NB4 (cell line): ENCODE results near the gene CTNNA2.

ENCODE experiments used
- DNase-seq: peaks from one replicate; pipeline ENCODE4 v3.0.0; 2010; ENCODE audit warnings: low read depth
- H3K4me3 ChIP-seq: one replicate; pipeline ENCODE4 v1.5.1; 2011; ENCODE audit warnings: mild to moderate bottlenecking, low read depth, low read length, moderate library complexity
- MYC ChIP-seq: IDR thresholded peaks from 2 replicates; pipeline ENCODE4 v1.6.1; 2011; ENCODE audit warnings: low read depth, low read length
- POLR2A ChIP-seq: IDR thresholded peaks from 2 replicates; pipeline ENCODE4 v1.6.1; 2011; ENCODE audit warnings: mild to moderate bottlenecking; ENCODE audit not compliant: insufficient read length; ENCODE audit errors: extremely low read depth
- TF ChIP-seq, protein P1 (sequence below): IDR thresholded peaks from one replicate; pipeline ENCODE4 v1.5.1; 2012; ENCODE audit warnings: low read depth, low read length
- TF ChIP-seq, protein P2 (sequence below): IDR thresholded peaks from 2 replicates; pipeline ENCODE4 v1.6.1; 2011; ENCODE audit warnings: low read depth, low read length

Gene CTNNA2

DNA sequence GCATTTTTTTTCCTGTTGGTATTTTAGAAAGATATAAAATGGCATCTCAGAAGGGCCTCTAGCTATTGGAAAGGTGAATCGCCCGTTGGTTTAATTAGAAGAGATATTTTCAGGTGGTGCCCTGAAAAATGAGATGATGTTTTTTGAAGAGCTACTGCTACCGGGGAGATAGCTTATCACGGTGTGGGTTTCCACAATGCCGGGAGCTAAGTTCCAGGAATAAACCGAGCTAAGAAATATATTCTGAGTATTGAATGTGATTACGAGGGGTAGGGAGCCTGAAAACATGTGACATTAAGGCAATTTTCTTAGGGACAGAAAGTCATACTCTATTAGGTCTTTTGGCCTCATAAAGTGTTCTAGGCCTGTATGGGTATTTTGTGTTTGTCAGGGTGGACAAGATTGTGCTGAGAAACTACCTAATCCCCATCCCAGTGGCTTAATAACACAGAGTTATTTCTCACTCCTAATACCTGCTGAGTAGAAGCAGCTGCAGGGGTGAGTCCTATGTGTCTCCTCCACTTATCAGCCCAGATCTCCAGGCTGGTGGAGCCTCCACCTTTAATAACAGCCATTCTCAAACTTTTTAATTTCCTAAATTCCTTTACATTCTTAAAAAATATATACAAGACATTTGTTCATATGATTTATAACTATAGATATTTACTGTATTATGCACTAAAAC, 641.5 kb downstream of the CTNNA2 start:
- TF ChIP-seq MYC (no peak), POLR2A (no peak)
- H3K4me3 ChIP-seq, result no peak overlapping the region
- DNase-seq, result no peak

DNA sequence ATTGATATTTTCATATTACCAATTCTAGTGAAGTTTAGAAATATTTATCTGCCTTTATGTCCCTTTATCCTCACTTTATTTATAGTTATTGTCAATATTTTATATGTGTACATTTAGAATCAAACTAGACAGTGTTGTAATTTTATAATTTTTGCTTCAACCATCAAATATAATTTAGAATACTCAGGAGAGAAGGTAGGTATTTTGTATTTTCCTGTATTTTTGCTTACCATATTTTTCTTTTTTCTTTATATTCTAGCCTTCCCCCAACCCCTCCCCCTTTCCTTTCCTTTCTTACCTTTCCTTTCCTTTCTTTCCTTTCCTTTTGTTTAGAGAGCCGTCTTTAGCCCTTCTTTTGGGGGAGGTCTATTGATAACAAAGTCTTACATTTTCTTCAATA, 651.5 kb downstream of the CTNNA2 start:
- no peak for DNase-seq
- no peak overlapping the region for H3K4me3 ChIP-seq
- TF ChIP-seq, protein P1, sequence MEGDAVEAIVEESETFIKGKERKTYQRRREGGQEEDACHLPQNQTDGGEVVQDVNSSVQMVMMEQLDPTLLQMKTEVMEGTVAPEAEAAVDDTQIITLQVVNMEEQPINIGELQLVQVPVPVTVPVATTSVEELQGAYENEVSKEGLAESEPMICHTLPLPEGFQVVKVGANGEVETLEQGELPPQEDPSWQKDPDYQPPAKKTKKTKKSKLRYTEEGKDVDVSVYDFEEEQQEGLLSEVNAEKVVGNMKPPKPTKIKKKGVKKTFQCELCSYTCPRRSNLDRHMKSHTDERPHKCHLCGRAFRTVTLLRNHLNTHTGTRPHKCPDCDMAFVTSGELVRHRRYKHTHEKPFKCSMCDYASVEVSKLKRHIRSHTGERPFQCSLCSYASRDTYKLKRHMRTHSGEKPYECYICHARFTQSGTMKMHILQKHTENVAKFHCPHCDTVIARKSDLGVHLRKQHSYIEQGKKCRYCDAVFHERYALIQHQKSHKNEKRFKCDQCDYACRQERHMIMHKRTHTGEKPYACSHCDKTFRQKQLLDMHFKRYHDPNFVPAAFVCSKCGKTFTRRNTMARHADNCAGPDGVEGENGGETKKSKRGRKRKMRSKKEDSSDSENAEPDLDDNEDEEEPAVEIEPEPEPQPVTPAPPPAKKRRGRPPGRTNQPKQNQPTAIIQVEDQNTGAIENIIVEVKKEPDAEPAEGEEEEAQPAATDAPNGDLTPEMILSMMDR, result no peak
- no peak for TF ChIP-seq POLR2A
- TF ChIP-seq, protein P2, sequence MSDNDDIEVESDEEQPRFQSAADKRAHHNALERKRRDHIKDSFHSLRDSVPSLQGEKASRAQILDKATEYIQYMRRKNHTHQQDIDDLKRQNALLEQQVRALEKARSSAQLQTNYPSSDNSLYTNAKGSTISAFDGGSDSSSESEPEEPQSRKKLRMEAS, result no peak
- no peak for TF ChIP-seq MYC

DNA sequence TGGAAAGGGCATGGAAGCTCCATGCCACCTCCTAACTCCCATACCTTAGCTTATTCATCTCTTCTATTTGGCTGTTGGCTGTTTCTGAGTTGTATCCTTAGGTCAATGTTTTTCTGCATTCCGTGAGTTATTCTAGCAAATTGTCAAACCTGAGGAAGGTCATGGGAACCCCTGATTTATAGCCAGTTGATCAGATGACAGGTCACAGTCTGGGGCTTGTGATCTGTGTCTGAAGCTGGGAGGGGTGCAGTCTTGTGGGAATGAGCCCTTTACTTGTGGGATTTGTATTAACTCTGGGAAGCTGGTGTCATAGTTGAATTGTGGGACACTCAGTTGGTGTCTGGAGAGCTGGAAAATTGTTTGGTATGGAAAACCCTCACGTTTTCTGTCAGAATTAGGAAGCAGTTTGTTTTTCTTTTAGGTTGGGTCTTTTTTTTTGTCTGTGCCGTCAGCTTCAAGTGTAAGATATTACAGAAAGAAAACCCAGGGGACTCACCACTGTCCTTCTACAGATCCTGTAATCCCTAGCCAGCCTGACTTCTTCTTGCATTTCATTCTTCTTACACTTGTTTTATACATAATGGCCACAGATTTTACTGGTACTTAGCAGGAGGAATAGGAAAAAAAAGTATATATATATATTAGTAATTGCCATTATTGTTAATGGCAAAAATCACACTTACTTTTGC, 653.8 kb downstream of the CTNNA2 start:
- TF ChIP-seq, protein P2, result no peak
- TF ChIP-seq POLR2A (no peak), MYC (no peak)
- TF ChIP-seq, protein P1, result no peak
- no peak for DNase-seq
- H3K4me3 ChIP-seq, result no peak overlapping the region

DNA sequence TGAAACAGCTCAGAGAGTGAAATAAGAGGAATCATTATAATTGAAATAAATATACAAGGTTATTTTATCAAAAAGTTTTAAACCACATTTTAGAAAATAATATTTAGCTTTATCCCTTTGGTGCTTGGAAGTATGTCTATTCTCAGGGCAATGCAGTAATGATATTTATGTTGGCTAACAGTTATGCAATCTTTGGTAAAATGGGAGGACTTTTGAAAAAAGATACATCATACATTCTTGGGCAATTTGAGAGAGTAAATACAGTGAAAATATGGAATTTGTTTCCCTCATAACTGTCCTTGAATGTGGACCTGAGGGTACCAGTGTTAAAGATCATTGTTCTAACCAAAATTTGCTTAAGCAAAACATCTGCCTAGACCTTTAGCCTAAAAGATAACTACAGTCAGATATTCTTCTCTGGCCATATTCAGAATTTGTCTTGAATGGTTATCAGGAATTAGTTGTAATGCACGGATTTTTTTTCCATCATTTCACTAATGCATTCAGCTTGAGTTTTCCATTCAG, 654.5 kb downstream of the CTNNA2 start:
- no peak for DNase-seq
- no peak overlapping the region for H3K4me3 ChIP-seq
- no peak for TF ChIP-seq MYC
- TF ChIP-seq, protein P2, result no peak
- no peak for TF ChIP-seq POLR2A

DNA sequence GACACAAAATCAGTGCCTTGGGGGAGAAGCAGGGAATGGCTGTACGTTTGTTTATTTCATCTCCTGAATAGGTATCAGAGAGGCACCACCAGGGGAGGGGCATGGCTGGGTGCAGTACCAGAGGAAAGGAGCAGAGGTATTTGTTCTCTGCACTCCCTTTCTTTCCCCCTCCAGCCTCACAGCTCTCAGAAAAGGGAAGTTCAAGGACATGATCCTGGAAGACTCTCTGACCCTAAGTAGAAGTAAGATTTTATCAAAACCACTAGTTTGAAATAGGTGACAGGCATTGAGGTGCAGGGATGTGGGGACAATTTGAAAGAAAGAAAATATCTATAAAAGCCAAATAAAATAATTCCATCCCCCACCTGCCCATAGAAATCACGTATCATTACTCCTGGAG, 655.2 kb downstream of the CTNNA2 start:
- TF ChIP-seq, protein P1, result no peak
- TF ChIP-seq POLR2A, result no peak
- no peak for TF ChIP-seq MYC
- TF ChIP-seq, protein P2, result no peak

DNA sequence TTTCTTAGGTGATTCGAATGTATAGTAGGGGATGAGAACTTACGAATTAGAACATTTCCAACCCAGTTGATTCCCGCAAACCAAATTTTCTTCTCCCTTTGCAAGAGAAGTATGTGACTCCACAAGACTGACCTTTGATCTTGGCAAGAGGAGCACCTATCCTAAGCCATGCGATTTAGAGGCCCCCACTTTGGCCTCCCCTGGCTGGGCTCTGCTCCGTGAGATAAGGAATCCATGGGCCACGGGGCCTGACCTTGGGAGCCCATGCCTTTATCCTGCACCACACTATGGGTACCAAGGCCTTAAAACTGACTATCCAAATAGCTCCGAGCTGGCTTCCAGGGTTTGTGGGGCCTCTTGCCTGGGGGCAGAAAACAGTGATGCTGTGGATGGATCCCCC, 656.0 kb downstream of the CTNNA2 start:
- DNase-seq, result no peak
- H3K4me3 ChIP-seq, result no peak overlapping the region
- TF ChIP-seq, protein P1, result no peak
- TF ChIP-seq, protein P2, result no peak
- no peak for TF ChIP-seq POLR2A
- TF ChIP-seq MYC, result no peak

More for the DNA sequence above, 655.2 kb downstream of the CTNNA2 start:
- no peak for DNase-seq
- H3K4me3 ChIP-seq, result no peak overlapping the region
